Gastroesophageal sphincter (tissue), 4 donors: ENCODE data around the gene AHNAK2. TPM values are rescaled to one million over a fixed set of nuclear protein-coding genes. Genes with fewer than 3 reads are reported as not detected.

Source experiments
- ATAC-seq: fragments of 150-250 bp; one replicate; pipeline ENCODE4 v1.9.1; 2016; ENCODE audit warnings: mild to moderate bottlenecking, moderate library complexity
- H3K27ac ChIP-seq, 4 donors: fragments of 200-600 bp; sonication (generic) in 3 of 4; 1 replicate in 3 of 4; 2 replicates in 1 of 4; pipeline ENCODE4 v1.5.1; 2016 to 2019
- H3K27me3 ChIP-seq: fragments of 200-600 bp; sonication (generic); one replicate; pipeline ENCODE4 v1.5.1; 2019
- H3K36me3 ChIP-seq, 2 donors: fragments of 200-600 bp; sonication (generic); one replicate each; pipeline ENCODE4 v1.5.1; 2019; ENCODE audit warnings: control low read depth in 1 of 2
- H3K4me1 ChIP-seq, 3 donors: fragments of 200-600 bp; sonication (generic); 1 replicate in 2 of 3; 2 replicates in 1 of 3; pipeline ENCODE4 v1.5.1; 2016 to 2019; ENCODE audit warnings: control low read depth in 2 of 3
- H3K4me3 ChIP-seq, 2 donors: fragments of 200-600 bp; sonication (generic); one replicate each; pipeline ENCODE4 v1.5.1; 2019; ENCODE audit warnings: mild to moderate bottlenecking in 1 of 2, moderate library complexity in 1 of 2
- H3K9me3 ChIP-seq, 3 donors: fragments of 200-600 bp; sonication (generic); one replicate each; pipeline ENCODE4 v1.5.1; 2017 to 2019; ENCODE audit warnings: control low read depth in 2 of 3
- CTCF ChIP-seq, 4 experiments: fragments of 200-600 bp in 2 of 4; fragments of 450-650 bp in 2 of 4; sonication (generic) in 1 of 4; IDR thresholded peaks; one replicate each; pipeline ENCODE4 v1.5.1; 2017 to 2019; ENCODE audit warnings: antibody characterized with exemption in 4 of 4, mild to moderate bottlenecking in 2 of 4, moderate library complexity in 2 of 4
- EP300 ChIP-seq: sonication (generic); formaldehyde crosslinking; IDR thresholded peaks from one replicate; pipeline ENCODE4 v1.6.1; 2017; ENCODE audit warnings: antibody characterized with exemption, mild to moderate bottlenecking
- POLR2A ChIP-seq, 2 donors: fragments of 450-650 bp; IDR thresholded peaks; one replicate each; pipeline ENCODE4 v1.6.1; 2017; ENCODE audit warnings: antibody characterized with exemption in 2 of 2, mild to moderate bottlenecking in 2 of 2, moderate library complexity in 1 of 2
- POLR2AphosphoS5 ChIP-seq: sonication (generic); formaldehyde crosslinking; IDR thresholded peaks from one replicate; pipeline ENCODE4 v1.6.1; 2017; ENCODE audit warnings: antibody characterized with exemption
- WGBS, 2 donors: methylation state at CpG; one replicate each; pipeline ENCODE4 v1.1.5; 2018; ENCODE audit warnings: low coverage in 1 of 2; 5-methylcytosine and 5-hydroxymethylcytosine counted together
- total RNA-seq, 4 donors: library from RNA; depleted of rRNA; stranded (reverse); fragments of >200 nt; gene quantifications; one replicate each; pipeline ENCODE4 v1.1.0, GENCODE V29; 2016

Gene AHNAK2
- total RNA-seq, 4 donors from 2014 or later: 105 to 529 (median 239) TPM

- Histone ChIP-seq H3K4me1 (peaks cover 0 to 25% (median 13%) of the 10 kb centered on the region in 3 donors), H3K27me3 (no peaks in the 10 kb centered on the region), H3K36me3 (no peaks in the 10 kb centered on the region), H3K27ac (no peak overlapping the region), H3K9me3 (peaks cover 0 to 2% (median 0%) of the 10 kb centered on the region in 3 donors), H3K4me3 (no peak overlapping the region)
- ATAC-seq: no peak
- no peak for TF ChIP-seq EP300
- no peak for TF ChIP-seq POLR2A (IDR thresholded peaks at IDR 0.05)
- no peak for TF ChIP-seq POLR2AphosphoS5
- TF ChIP-seq CTCF (IDR thresholded peaks at IDR 0.05): no peak
- 50% methylated on average over 1 of the region's 15 CpGs; no CpG with 5 or more reads in 1 of the 2 donors for WGBS, 2 donors
These were observed 48.6 kb downstream of the AHNAK2 start for GRCh38 chr14:104929268-104930230.

GRCh38 chr14:104928391-104929133, 49.6 kb downstream of the AHNAK2 start:
- no peak for TF ChIP-seq POLR2AphosphoS5
- no peak for TF ChIP-seq EP300
- TF ChIP-seq CTCF (IDR thresholded peaks at IDR 0.05): no peak
- TF ChIP-seq POLR2A (IDR thresholded peaks at IDR 0.05): no peak
- no peak overlapping the region for H3K27ac ChIP-seq
- WGBS, 2 donors: 60% methylated on average over 1 of the region's 17 CpGs; no CpG with 5 or more reads in 1 of the 2 donors
- peaks cover 0 to 9% (median 0%) of the 10 kb centered on the region in 3 donors for H3K9me3 ChIP-seq
- H3K36me3 ChIP-seq: no peaks in the 10 kb centered on the region
- peaks cover 0 to 17% (median 9%) of the 10 kb centered on the region in 3 donors for H3K4me1 ChIP-seq
- H3K4me3 ChIP-seq: no peak overlapping the region
- no peak for ATAC-seq
- no peaks in the 10 kb centered on the region for H3K27me3 ChIP-seq

GRCh38 chr14:104927901-104928300, 50.3 kb downstream of the AHNAK2 start:
- WGBS, 2 donors: 80% methylated on average over 1 of the region's 8 CpGs; no CpG with 5 or more reads in 1 of the 2 donors
- Histone ChIP-seq H3K4me1 (peaks cover 0 to 14% (median 9%) of the 10 kb centered on the region in 3 donors), H3K4me3 (no peak overlapping the region), H3K27me3 (no peaks in the 10 kb centered on the region), H3K27ac (no peak overlapping the region), H3K36me3 (no peaks in the 10 kb centered on the region), H3K9me3 (peaks cover 0 to 9% (median 0%) of the 10 kb centered on the region in 3 donors)
- TF ChIP-seq EP300: no peak
- no peak for TF ChIP-seq POLR2A (IDR thresholded peaks at IDR 0.05)
- TF ChIP-seq POLR2AphosphoS5: no peak
- TF ChIP-seq CTCF (IDR thresholded peaks at IDR 0.05): no peak
- no peak for ATAC-seq

- Histone ChIP-seq H3K9me3 (peaks cover 0 to 9% (median 0%) of the 10 kb centered on the region in 3 donors), H3K27me3 (no peaks in the 10 kb centered on the region), H3K4me3 (no peak overlapping the region), H3K36me3 (no peaks in the 10 kb centered on the region), H3K27ac (no peak overlapping the region), H3K4me1 (peaks cover 0 to 9% (median 7%) of the 10 kb centered on the region in 3 donors)
- WGBS, 2 donors: no CpG with 5 or more reads among the region's 10 CpGs
- TF ChIP-seq POLR2AphosphoS5 (no peak), EP300 (no peak), CTCF (IDR thresholded peaks at IDR 0.05) (no peak), POLR2A (IDR thresholded peaks at IDR 0.05) (no peak)
- no peak for ATAC-seq
These were observed 50.8 kb downstream of the AHNAK2 start for GRCh38 chr14:104927432-104927816.
